AG04450 (cell line): ENCODE measurements around the gene VPS51. TPM values are rescaled to one million over a fixed set of nuclear protein-coding genes. Genes with fewer than 3 reads are reported as not detected.

Experiments used
- CTCF ChIA-PET: fragments of 300-600, 350-600 bp; formaldehyde crosslinking; extraction: SDS; loops from one replicate; lab custom pipeline; 2022; ENCODE audit warnings: antibody characterized with exemption, inconsistent platforms; lab: Charles Lee
- POLR2A ChIA-PET: fragments of 350-600 bp; formaldehyde crosslinking; extraction: SDS; loops from one replicate; lab custom pipeline; 2021; ENCODE audit warnings: antibody characterized with exemption, inconsistent platforms; lab: Yijun Ruan, JAX
- DNase-seq: peaks from one replicate; pipeline ENCODE4 v3.0.0-alpha.2; 2011; ENCODE audit warnings: low read depth, low spot score
- H3K27ac ChIP-seq: one replicate; pipeline ENCODE4 v1.5.1; 2012; ENCODE audit warnings: low read depth, low read length, control low read depth
- H3K27me3 ChIP-seq: one replicate; pipeline ENCODE4 v1.6.0; 2012; ENCODE audit warnings: low read length; ENCODE audit not compliant: control insufficient read depth, insufficient read depth
- H3K4me3 ChIP-seq: 2 replicates; pipeline ENCODE4 v1.5.1; 2011; ENCODE audit warnings: mild to moderate bottlenecking, low read depth, low read length, control low read depth
- H3K9me3 ChIP-seq: 2 replicates; pipeline ENCODE4 v1.5.1; 2012; ENCODE audit warnings: low read length; ENCODE audit not compliant: control insufficient read depth, insufficient read depth
- CTCF ChIP-seq: IDR thresholded peaks from 2 replicates; pipeline ENCODE4 v1.5.1; 2011; ENCODE audit warnings: low read depth, low read length, control low read depth, inconsistent platforms
- polyA plus RNA-seq: library from polyadenylated mRNA; depleted of rRNA; stranded (reverse); fragments of >200 nt; gene quantifications from 2 replicates; pipeline ENCODE4 v1.2.3, GENCODE V29; 2011

VPS51 gene
- polyA plus RNA-seq, 1 experiment, result 38.9 TPM

GRCh38 chr11:65086809-65087208 lies 9.2 kb upstream of the VPS51 start:
- CTCF ChIA-PET, result no interaction called here
- DNase-seq, result no peak
- Histone ChIP-seq H3K4me3 (no peak overlapping the region), H3K27me3 (no peaks in the 10 kb centered on the region), H3K27ac (no peak overlapping the region), H3K9me3 (no peaks in the 10 kb centered on the region; the same call in 1 of the 2 replicates)
- no peak for TF ChIP-seq CTCF
- POLR2A ChIA-PET, result no interaction called here

GRCh38 chr11:65087216-65087615 lies 8.8 kb upstream of the VPS51 start:
- no peak for DNase-seq
- ChIA-PET POLR2A (no interaction called here), CTCF (no interaction called here)
- Histone ChIP-seq H3K9me3 (no peaks in the 10 kb centered on the region; the same call in 1 of the 2 replicates), H3K27me3 (no peaks in the 10 kb centered on the region), H3K4me3 (no peak overlapping the region), H3K27ac (no peak overlapping the region)
- TF ChIP-seq CTCF, result no peak

DNA sequence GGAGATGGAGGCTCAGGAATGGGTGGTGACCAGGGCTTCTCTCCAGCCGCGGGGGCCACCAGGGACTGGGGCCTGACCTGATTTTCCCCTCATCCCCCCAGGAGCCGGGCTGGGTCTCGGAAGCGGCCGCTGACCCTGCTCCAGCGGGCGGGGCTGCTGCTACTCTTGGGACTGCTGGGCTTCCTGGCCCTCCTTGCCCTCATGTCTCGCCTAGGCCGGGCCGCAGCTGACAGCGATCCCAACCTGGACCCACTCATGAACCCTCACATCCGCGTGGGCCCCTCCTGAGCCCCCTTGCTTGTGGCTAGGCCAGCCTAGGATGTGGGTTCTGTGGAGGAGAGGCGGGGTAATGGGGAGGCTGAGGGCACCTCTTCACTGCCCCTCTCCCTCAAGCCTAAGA lies 8.2 kb upstream of the VPS51 start:
- no peaks in the 10 kb centered on the region; the same call in 1 of the 2 replicates for H3K9me3 ChIP-seq
- TF ChIP-seq CTCF, result no peak
- no peak overlapping the region for H3K27ac ChIP-seq
- H3K4me3 ChIP-seq, result no peak overlapping the region
- ChIA-PET POLR2A (no interaction called here), CTCF (no interaction called here)
- no peak for DNase-seq
- no peaks in the 10 kb centered on the region for H3K27me3 ChIP-seq

- DNase-seq, result no peak
- Histone ChIP-seq H3K4me3 (no peak overlapping the region), H3K27me3 (no peaks in the 10 kb centered on the region), H3K27ac (no peak overlapping the region), H3K9me3 (no peaks in the 10 kb centered on the region)
- POLR2A ChIA-PET, result interaction anchor here (0.7 kb wide), 1 partner anchor 83 kb away, joined by 6 read pairs; no protein-coding TSS in a partner anchor
- CTCF ChIA-PET, result interaction anchor here (1.1 to 1.6 kb wide), 2 partner anchors 77 to 243 kb away, joined by 3 read pairs; no protein-coding TSS in a partner anchor
- TF ChIP-seq CTCF, result no peak
Observed at GRCh38 chr11:65089621-65090020, 6.4 kb upstream of the VPS51 start.

- ChIA-PET POLR2A (no interaction called here), CTCF (interaction anchor here (0.7 to 1.6 kb wide), 3 partner anchors 20 to 244 kb away, joined by 3 to 4 read pairs (median 3); no protein-coding TSS in a partner anchor)
- Histone ChIP-seq H3K4me3 (no peak overlapping the region), H3K9me3 (no peaks in the 10 kb centered on the region), H3K27me3 (no peaks in the 10 kb centered on the region), H3K27ac (no peak overlapping the region)
- DNase-seq, result no peak
- no peak for TF ChIP-seq CTCF
Observed at GRCh38 chr11:65090628-65091027, 5.4 kb upstream of the VPS51 start.
